Nephron (organoid): ENCODE measurements around the gene SLC15A3.

Experiments used
- H3K27ac Mint-ChIP-seq, 3 experiments: 2 replicates each; pipeline ENCODE4 v1.8.0; 2020; ENCODE audit warnings: mixed read lengths in 3 of 3, mild to moderate bottlenecking in 2 of 3, moderate library complexity in 1 of 3
- H3K27me3 Mint-ChIP-seq: 2 replicates; pipeline ENCODE4 v1.8.0; 2021; ENCODE audit warnings: low read depth, mild to moderate bottlenecking, moderate library complexity, mixed read lengths
- H3K36me3 Mint-ChIP-seq: 2 replicates; pipeline ENCODE4 v1.8.0; 2020; ENCODE audit warnings: low read depth, mixed read lengths
- H3K4me1 Mint-ChIP-seq: 2 replicates; pipeline ENCODE4 v1.8.0; 2020; ENCODE audit warnings: mixed read lengths
- H3K4me3 Mint-ChIP-seq, 3 experiments: 2 replicates each; pipeline ENCODE4 v1.8.0; 2020; ENCODE audit warnings: mild to moderate bottlenecking in 3 of 3, mixed read lengths in 3 of 3, moderate library complexity in 2 of 3
- H3K9me3 Mint-ChIP-seq: 2 replicates; pipeline ENCODE4 v1.8.0; 2020; ENCODE audit warnings: mixed read lengths
- CTCF ChIP-seq, 3 experiments: fragments of 200-600 bp; sonication (generic); IDR thresholded peaks; one replicate each; pipeline ENCODE4 v1.5.0; 2021; ENCODE audit warnings: antibody characterized with exemption in 3 of 3; ENCODE audit not compliant: unreplicated experiment in 3 of 3

SLC15A3 gene

DNA sequence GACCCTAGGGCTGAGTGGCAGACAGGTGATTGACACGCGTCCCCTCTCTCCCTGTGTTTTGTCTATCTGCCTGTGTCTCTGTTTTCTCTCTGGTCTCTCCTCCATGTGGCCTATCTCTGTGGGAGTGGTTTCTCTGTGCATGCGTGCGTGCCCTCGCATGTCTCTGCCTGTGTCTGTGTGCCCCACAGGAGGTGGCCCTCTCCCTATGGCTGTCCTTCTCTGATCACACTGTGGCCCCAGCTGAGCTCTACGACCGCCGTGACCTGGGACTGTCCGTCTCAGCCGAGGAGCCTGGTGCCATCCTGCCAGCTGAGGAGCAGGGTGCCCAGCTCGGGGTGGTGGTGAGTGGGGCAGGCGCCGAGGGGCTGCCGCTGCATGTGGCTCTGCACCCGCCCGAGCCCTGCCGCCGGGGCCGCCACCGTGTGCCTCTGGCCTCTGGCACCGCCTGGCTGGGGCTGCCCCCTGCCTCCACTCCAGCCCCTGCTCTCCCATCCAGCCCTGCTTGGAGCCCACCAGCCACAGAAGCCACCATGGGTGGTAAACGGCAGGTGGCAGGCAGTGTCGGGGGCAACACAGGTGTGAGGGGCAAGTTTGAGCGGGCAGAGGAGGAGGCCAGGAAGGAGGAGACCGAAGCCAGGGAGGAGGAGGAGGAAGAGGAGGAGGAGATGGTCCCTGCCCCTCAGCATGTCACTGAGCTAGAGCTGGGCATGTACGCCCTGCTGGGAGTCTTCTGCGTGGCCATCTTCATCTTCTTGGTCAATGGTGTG lies 16.1 kb downstream of the SLC15A3 start:
- H3K4me1 Mint-ChIP-seq: peaks cover 8% of the 10 kb centered on the region
- no peak overlapping the region for H3K27ac Mint-ChIP-seq
- no peaks in the 10 kb centered on the region for H3K9me3 Mint-ChIP-seq
- H3K27me3 Mint-ChIP-seq: no peaks in the 10 kb centered on the region
- TF ChIP-seq CTCF (IDR thresholded peaks at IDR 0.05; ENCODE audit: unreplicated experiment in 3 of 3): no peak
- no peak overlapping the region for H3K4me3 Mint-ChIP-seq
- peaks cover 23% of the 10 kb centered on the region for H3K36me3 Mint-ChIP-seq

- H3K27me3 Mint-ChIP-seq: no peaks in the 10 kb centered on the region
- no peaks in the 10 kb centered on the region for H3K9me3 Mint-ChIP-seq
- H3K27ac Mint-ChIP-seq: no peak overlapping the region
- H3K4me3 Mint-ChIP-seq: no peak overlapping the region
- peaks cover 2% of the 10 kb centered on the region for H3K4me1 Mint-ChIP-seq
- H3K36me3 Mint-ChIP-seq: peaks cover 29% of the 10 kb centered on the region
- no peak for TF ChIP-seq CTCF (IDR thresholded peaks at IDR 0.05; ENCODE audit: unreplicated experiment in 3 of 3)
Measured at GRCh38 chr11:60934790-60935605, 17.0 kb downstream of the SLC15A3 start.

DNA sequence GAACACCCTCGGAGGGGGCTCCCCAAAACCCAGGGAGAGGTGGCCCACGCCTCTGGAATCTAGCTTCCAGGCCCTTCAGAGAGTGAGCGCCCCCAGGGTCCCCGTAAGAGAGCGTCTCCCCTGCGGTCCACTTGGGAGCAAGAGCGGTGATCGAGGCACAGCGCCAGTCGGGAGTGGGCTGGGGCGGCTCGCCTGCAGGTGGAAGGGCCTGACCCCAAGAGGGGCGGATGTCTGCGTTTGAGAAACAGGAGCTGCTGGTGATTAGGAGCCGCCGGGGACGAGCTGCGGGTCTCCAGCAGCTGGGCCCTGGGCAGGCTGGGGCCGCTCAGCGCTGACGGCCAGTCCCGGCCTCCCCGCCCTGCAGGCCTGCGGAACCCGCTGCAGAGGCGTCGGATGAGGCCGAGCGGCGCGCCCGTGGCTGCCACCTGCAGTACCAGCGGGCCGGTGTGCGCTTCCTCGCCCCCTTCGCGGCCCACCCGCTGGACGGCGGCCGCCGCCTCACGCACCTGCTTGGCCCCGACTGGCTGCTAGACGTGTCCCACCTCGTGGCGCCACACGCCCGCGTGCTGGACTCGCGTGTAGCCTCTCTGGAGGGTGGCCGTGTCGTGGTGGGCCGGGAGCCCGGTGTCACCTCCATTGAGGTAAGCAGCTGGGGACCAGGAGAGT lies 17.7 kb downstream of the SLC15A3 start:
- Mint-ChIP-seq H3K9me3 (no peaks in the 10 kb centered on the region), H3K27me3 (no peaks in the 10 kb centered on the region), H3K4me3 (no peak overlapping the region), H3K36me3 (peaks cover 36% of the 10 kb centered on the region), H3K4me1 (no peaks in the 10 kb centered on the region), H3K27ac (no peak overlapping the region)
- TF ChIP-seq CTCF (IDR thresholded peaks at IDR 0.05; ENCODE audit: unreplicated experiment in 3 of 3): no peak

- Mint-ChIP-seq H3K36me3 (peaks cover 40% of the 10 kb centered on the region), H3K4me1 (no peaks in the 10 kb centered on the region), H3K4me3 (no peak overlapping the region), H3K27me3 (no peaks in the 10 kb centered on the region), H3K9me3 (no peaks in the 10 kb centered on the region), H3K27ac (no peak overlapping the region)
- no peak for TF ChIP-seq CTCF (IDR thresholded peaks at IDR 0.05; ENCODE audit: unreplicated experiment in 3 of 3)
Measured at GRCh38 chr11:60933416-60934123, 18.4 kb downstream of the SLC15A3 start.

- TF ChIP-seq CTCF (IDR thresholded peaks at IDR 0.05; ENCODE audit: unreplicated experiment in 3 of 3): no peak
- H3K27ac Mint-ChIP-seq: no peak overlapping the region
- no peaks in the 10 kb centered on the region for H3K27me3 Mint-ChIP-seq
- H3K36me3 Mint-ChIP-seq: peaks cover 44% of the 10 kb centered on the region
- H3K4me1 Mint-ChIP-seq: no peaks in the 10 kb centered on the region
- no peak overlapping the region for H3K4me3 Mint-ChIP-seq
- H3K9me3 Mint-ChIP-seq: no peaks in the 10 kb centered on the region
Measured at GRCh38 chr11:60932605-60933356, 19.2 kb downstream of the SLC15A3 start.
